ENCODE measurements around the gene SPTB. TPM values are rescaled to one million over a fixed set of nuclear protein-coding genes. Genes with fewer than 3 reads are reported as not detected.

The SPTB gene
- total and polyA plus RNA-seq, 10 of the 15 experiments (the other 5 are each of a cell fraction or from before 2014, with no cell fraction given) = under 0.01 to 0.04 (median 0.02) TPM; not detected in 4

DNA sequence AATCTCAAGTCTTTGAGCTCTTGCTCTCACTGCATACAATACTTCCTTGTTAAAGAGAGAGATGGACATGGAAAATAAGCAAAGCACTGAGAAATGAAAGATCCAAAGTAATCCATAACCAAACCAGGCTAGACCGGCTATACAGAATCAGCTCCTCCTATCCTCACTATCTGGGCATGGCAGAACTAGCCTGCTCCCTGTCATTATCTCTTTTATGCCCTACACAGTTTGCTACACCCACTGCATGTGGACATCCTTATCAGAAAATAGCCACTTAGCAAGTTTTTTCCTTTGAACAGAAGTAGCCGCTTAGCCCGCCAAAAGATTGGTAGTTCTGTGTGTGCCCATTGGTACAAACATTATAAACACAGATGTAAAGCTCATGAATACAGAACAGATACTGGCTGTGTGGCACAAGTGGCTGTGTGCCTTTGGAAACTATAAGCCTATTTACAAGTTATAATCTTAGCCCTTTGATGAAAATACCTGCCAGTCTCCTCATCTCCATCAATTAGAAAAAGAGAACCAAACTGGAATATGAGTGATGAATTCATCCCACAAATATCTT is 34.7 kb downstream of the SPTB start (continued):
- TF ChIP-seq, protein P1, sequence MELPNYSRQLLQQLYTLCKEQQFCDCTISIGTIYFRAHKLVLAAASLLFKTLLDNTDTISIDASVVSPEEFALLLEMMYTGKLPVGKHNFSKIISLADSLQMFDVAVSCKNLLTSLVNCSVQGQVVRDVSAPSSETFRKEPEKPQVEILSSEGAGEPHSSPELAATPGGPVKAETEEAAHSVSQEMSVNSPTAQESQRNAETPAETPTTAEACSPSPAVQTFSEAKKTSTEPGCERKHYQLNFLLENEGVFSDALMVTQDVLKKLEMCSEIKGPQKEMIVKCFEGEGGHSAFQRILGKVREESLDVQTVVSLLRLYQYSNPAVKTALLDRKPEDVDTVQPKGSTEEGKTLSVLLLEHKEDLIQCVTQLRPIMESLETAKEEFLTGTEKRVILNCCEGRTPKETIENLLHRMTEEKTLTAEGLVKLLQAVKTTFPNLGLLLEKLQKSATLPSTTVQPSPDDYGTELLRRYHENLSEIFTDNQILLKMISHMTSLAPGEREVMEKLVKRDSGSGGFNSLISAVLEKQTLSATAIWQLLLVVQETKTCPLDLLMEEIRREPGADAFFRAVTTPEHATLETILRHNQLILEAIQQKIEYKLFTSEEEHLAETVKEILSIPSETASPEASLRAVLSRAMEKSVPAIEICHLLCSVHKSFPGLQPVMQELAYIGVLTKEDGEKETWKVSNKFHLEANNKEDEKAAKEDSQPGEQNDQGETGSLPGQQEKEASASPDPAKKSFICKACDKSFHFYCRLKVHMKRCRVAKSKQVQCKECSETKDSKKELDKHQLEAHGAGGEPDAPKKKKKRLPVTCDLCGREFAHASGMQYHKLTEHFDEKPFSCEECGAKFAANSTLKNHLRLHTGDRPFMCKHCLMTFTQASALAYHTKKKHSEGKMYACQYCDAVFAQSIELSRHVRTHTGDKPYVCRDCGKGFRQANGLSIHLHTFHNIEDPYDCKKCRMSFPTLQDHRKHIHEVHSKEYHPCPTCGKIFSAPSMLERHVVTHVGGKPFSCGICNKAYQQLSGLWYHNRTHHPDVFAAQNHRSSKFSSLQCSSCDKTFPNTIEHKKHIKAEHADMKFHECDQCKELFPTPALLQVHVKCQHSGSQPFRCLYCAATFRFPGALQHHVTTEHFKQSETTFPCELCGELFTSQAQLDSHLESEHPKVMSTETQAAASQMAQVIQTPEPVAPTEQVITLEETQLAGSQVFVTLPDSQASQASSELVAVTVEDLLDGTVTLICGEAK (IDR thresholded peaks at IDR 0.05; ENCODE audit: borderline replicate concordance) = no peak
- TF ChIP-seq, protein P2, sequence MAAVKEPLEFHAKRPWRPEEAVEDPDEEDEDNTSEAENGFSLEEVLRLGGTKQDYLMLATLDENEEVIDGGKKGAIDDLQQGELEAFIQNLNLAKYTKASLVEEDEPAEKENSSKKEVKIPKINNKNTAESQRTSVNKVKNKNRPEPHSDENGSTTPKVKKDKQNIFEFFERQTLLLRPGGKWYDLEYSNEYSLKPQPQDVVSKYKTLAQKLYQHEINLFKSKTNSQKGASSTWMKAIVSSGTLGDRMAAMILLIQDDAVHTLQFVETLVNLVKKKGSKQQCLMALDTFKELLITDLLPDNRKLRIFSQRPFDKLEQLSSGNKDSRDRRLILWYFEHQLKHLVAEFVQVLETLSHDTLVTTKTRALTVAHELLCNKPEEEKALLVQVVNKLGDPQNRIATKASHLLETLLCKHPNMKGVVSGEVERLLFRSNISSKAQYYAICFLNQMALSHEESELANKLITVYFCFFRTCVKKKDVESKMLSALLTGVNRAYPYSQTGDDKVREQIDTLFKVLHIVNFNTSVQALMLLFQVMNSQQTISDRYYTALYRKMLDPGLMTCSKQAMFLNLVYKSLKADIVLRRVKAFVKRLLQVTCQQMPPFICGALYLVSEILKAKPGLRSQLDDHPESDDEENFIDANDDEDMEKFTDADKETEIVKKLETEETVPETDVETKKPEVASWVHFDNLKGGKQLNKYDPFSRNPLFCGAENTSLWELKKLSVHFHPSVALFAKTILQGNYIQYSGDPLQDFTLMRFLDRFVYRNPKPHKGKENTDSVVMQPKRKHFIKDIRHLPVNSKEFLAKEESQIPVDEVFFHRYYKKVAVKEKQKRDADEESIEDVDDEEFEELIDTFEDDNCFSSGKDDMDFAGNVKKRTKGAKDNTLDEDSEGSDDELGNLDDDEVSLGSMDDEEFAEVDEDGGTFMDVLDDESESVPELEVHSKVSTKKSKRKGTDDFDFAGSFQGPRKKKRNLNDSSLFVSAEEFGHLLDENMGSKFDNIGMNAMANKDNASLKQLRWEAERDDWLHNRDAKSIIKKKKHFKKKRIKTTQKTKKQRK (IDR thresholded peaks at IDR 0.05; ENCODE audit: low read depth, low read length) = no peak
- TF ChIP-seq CBX5 (IDR thresholded peaks at IDR 0.05; ENCODE audit: low read depth) = no peak
